HepG2 (cell line): ENCODE measurements around the gene MSGN1. TPM values are rescaled to one million over a fixed set of nuclear protein-coding genes. Genes with fewer than 3 reads are reported as not detected.

ENCODE experiments used
- AFF4 ChIP-seq: sonication (generic); formaldehyde crosslinking; IDR thresholded peaks from 2 replicates; pipeline ENCODE4 v1.4.0; 2020; ENCODE audit warnings: missing genetic modification reagents
- GMEB1 ChIP-seq: sonication (generic); formaldehyde crosslinking; IDR thresholded peaks from 2 replicates; pipeline ENCODE4 v1.5.1; 2020; ENCODE audit warnings: missing genetic modification reagents, mild to moderate bottlenecking, borderline replicate concordance
- PBX2 ChIP-seq: IDR thresholded peaks from 2 replicates; pipeline ENCODE4 v1.6.1; 2016; ENCODE audit warnings: control low read depth
- PRDM4 ChIP-seq: sonication (generic); formaldehyde crosslinking; IDR thresholded peaks from 2 replicates; pipeline ENCODE4 v1.9.0; 2021; ENCODE audit warnings: missing genetic modification reagents, borderline replicate concordance
- ZNF484 ChIP-seq: sonication (generic); formaldehyde crosslinking; IDR thresholded peaks from 2 replicates; pipeline ENCODE4 v1.5.1; 2020; ENCODE audit warnings: mild to moderate bottlenecking, low read depth, missing genetic modification reagents, borderline replicate concordance
- ZNF574 ChIP-seq: sonication (generic); formaldehyde crosslinking; IDR thresholded peaks from 2 replicates; pipeline ENCODE4 v1.4.0; 2020; ENCODE audit warnings: missing genetic modification reagents
- ZXDC ChIP-seq: sonication (generic); formaldehyde crosslinking; IDR thresholded peaks from 2 replicates; pipeline ENCODE4 v1.5.0; 2020; ENCODE audit warnings: mild to moderate bottlenecking, missing genetic modification reagents
- polyA plus RNA-seq, 8 experiments: library from polyadenylated mRNA; depleted of rRNA in 3 of 8; stranded (reverse) in 7 of 8; unstranded in 1 of 8; fragments of >200 nt; fragmentation: Illumina TruSeq in 4 of 8; extraction: Trizol in 4 of 8; gene quantifications; 2 replicates each; pipeline versions ENCODE4 v1.2.1 to v1.2.3, GENCODE V29; 2011 to 2016; ENCODE audit warnings: low read depth in 4 of 8, missing spikeins in 1 of 8, mixed read lengths in 1 of 8; ENCODE audit not compliant: insufficient read depth in 1 of 8
- total RNA-seq, 5 experiments: library from RNA; depleted of rRNA; stranded (reverse); fragments of >200 nt; fragmentation: Illumina TruSeq; extraction: Trizol; gene quantifications; 2 replicates each; pipeline ENCODE4 v1.2.3, GENCODE V29; 2016; ENCODE audit warnings: low read depth in 1 of 5

The MSGN1 gene
- total and polyA plus RNA-seq, 2 of the 13 experiments (the other 11 are each of a cell fraction or from before 2014, with no cell fraction given) = not detected

- TF ChIP-seq PBX2 (CRISPR knock-in tag) (no peak), PRDM4 (CRISPR knock-in tag) (no peak), AFF4 (CRISPR knock-in tag) (no peak), GMEB1 (CRISPR knock-in tag) (no peak), ZXDC (CRISPR knock-in tag) (no peak), ZNF574 (CRISPR knock-in tag) (no peak), ZNF484 (CRISPR knock-in tag) (no peak)
Measured at GRCh38 chr2:17821535-17822444, 5.5 kb downstream of the MSGN1 start (continued).
